GM23338 (cell line): ENCODE results near the gene DARS2. TPM values are rescaled to one million over a fixed set of nuclear protein-coding genes. Genes with fewer than 3 reads are reported as not detected.

ENCODE experiments used
- ATAC-seq: fragments of 200-7000 bp; cut with Tn5 transposase; 3 replicates; pipeline ENCODE4 v1.9.1; 2020
- DNase-seq: peaks from one replicate; pipeline ENCODE4 v3.0.0-alpha.2; 2015; ENCODE audit warnings: low spot score
- H2AFZ ChIP-seq: fragments of 200-600 bp; sonication (generic); 2 replicates; pipeline ENCODE4 v1.8.0; 2016; ENCODE audit warnings: antibody characterized with exemption, mild to moderate bottlenecking, moderate library complexity
- H3F3A ChIP-seq: fragments of 200-600 bp; sonication (generic); replicated peaks from 2 replicates; pipeline ENCODE4 v1.8.0; 2017; ENCODE audit warnings: antibody characterized with exemption, mixed run types, low read depth
- H3K27ac ChIP-seq: fragments of 200-600 bp; sonication (generic); 2 replicates; pipeline ENCODE4 v1.6.1; 2016; ENCODE audit warnings: low read depth
- H3K27me3 ChIP-seq: fragments of 200-600 bp; sonication (generic); 2 replicates; pipeline ENCODE4 v1.8.0; 2016; ENCODE audit warnings: mild to moderate bottlenecking, mixed run types, moderate library complexity; ENCODE audit not compliant: insufficient read depth
- H3K36me3 ChIP-seq: fragments of 200-600 bp; sonication (generic); 2 replicates; pipeline ENCODE4 v1.8.0; 2016; ENCODE audit warnings: mild to moderate bottlenecking; ENCODE audit not compliant: insufficient read depth
- H3K4me1 ChIP-seq: fragments of 200-600 bp; sonication (generic); 2 replicates; pipeline ENCODE4 v1.8.0; 2016; ENCODE audit warnings: mild to moderate bottlenecking, moderate library complexity; ENCODE audit not compliant: insufficient read depth
- H3K4me2 ChIP-seq: fragments of 200-600 bp; sonication (generic); 2 replicates; pipeline ENCODE4 v1.7.1; 2017; ENCODE audit warnings: mixed run types
- H3K4me3 ChIP-seq: fragments of 200-600 bp; sonication (generic); 2 replicates; pipeline ENCODE4 v1.6.1; 2016; ENCODE audit warnings: mixed run types
- H3K79me2 ChIP-seq: fragments of 200-600 bp; sonication (generic); replicated peaks from 2 replicates; pipeline ENCODE4 v1.8.0; 2017; ENCODE audit warnings: mild to moderate bottlenecking; ENCODE audit not compliant: insufficient read depth
- H3K9me2 ChIP-seq: fragments of 200-600 bp; sonication (generic); 2 replicates; pipeline ENCODE4 v1.8.0; 2017; ENCODE audit not compliant: insufficient read depth
- H4K20me1 ChIP-seq: fragments of 200-600 bp; sonication (generic); replicated peaks from 2 replicates; pipeline ENCODE4 v1.8.0; 2017; ENCODE audit warnings: mild to moderate bottlenecking; ENCODE audit not compliant: insufficient read depth
- H3K27ac Mint-ChIP-seq: 2 replicates; pipeline ENCODE4 v1.8.0; 2020; ENCODE audit warnings: inconsistent platforms, mild to moderate bottlenecking, moderate library complexity, mixed read lengths
- H3K27me3 Mint-ChIP-seq: 3 replicates; pipeline ENCODE4 v1.8.0; 2022; ENCODE audit warnings: low read depth, mild to moderate bottlenecking, moderate library complexity, mixed read lengths, inconsistent platforms; ENCODE audit not compliant: insufficient read depth, poor library complexity
- H3K36me3 Mint-ChIP-seq: 3 replicates; pipeline ENCODE4 v1.8.0; 2021; ENCODE audit warnings: low read depth, mild to moderate bottlenecking, inconsistent platforms, moderate library complexity, mixed read lengths
- H3K4me1 Mint-ChIP-seq: 3 replicates; pipeline ENCODE4 v1.8.0; 2020; ENCODE audit warnings: mild to moderate bottlenecking, inconsistent platforms, mixed read lengths
- H3K4me3 Mint-ChIP-seq: 3 replicates; pipeline ENCODE4 v1.8.0; 2021; ENCODE audit warnings: moderate library complexity, mild to moderate bottlenecking, inconsistent platforms, mixed read lengths
- H3K9me3 Mint-ChIP-seq: 3 replicates; pipeline ENCODE4 v1.8.0; 2020; ENCODE audit warnings: moderate library complexity, mild to moderate bottlenecking, inconsistent platforms, mixed read lengths
- CREB1 ChIP-seq: fragments of 250-450 bp; sonication (Bioruptor Pico); IDR thresholded peaks from 2 replicates; pipeline ENCODE4 v1.5.0; 2020; ENCODE audit warnings: low read depth, mild to moderate bottlenecking, moderate library complexity
- EZH2 ChIP-seq: fragments of 200-600 bp; sonication (generic); IDR thresholded peaks from one replicate; pipeline ENCODE4 v1.8.0; 2017; ENCODE audit warnings: antibody characterized with exemption, mild to moderate bottlenecking, low read depth; ENCODE audit not compliant: unreplicated experiment
- EZH2phosphoT487 ChIP-seq: fragments of 200-600 bp; sonication (generic); IDR thresholded peaks from one replicate; pipeline ENCODE4 v1.8.1; 2018; ENCODE audit warnings: antibody characterized with exemption; ENCODE audit not compliant: unreplicated experiment
- JUNB ChIP-seq: IDR thresholded peaks from one replicate; pipeline ENCODE4 v1.6.1; 2016; ENCODE audit warnings: antibody characterized with exemption; ENCODE audit not compliant: unreplicated experiment
- NANOG ChIP-seq: IDR thresholded peaks from 2 replicates; pipeline ENCODE4 v1.6.1; 2016; ENCODE audit warnings: antibody characterized with exemption, borderline replicate concordance
- POLR2AphosphoS5 ChIP-seq: IDR thresholded peaks from 2 replicates; pipeline ENCODE4 v1.6.1; 2016; ENCODE audit warnings: antibody characterized with exemption, low read depth
- STAT1 ChIP-seq: IDR thresholded peaks from one replicate; pipeline ENCODE4 v1.6.1; 2016; ENCODE audit warnings: antibody characterized with exemption; ENCODE audit not compliant: unreplicated experiment
- ZNF114 ChIP-seq: fragments of 250-450 bp; sonication (Bioruptor Pico); IDR thresholded peaks from 2 replicates; pipeline ENCODE4 v1.5.0; 2020; ENCODE audit warnings: mild to moderate bottlenecking, moderate library complexity
- ZNF331 ChIP-seq: fragments of 250-450 bp; sonication (Bioruptor Pico); IDR thresholded peaks from 2 replicates; pipeline ENCODE4 v1.5.0; 2020; ENCODE audit warnings: low read depth, mild to moderate bottlenecking, moderate library complexity
- polyA plus RNA-seq: library from polyadenylated mRNA; unstranded; fragments of >200 nt; fragmentation: Nextera tagmentation; extraction: Ambion mirVana; gene quantifications from 2 replicates; pipeline ENCODE4 v1.2.1, GENCODE V29; 2016
- total RNA-seq: library from RNA; depleted of rRNA; stranded (reverse); fragments of >200 nt; shearing (Covaris generic); gene quantifications from 2 replicates; pipeline ENCODE4 v1.2.3, GENCODE V29; 2014
- TF ChIP-seq, protein P1 (sequence below): IDR thresholded peaks from one replicate; pipeline ENCODE4 v1.6.1; 2018; ENCODE audit warnings: antibody characterized with exemption; ENCODE audit not compliant: unreplicated experiment
- TF ChIP-seq, protein P2 (sequence below): IDR thresholded peaks from 2 replicates; pipeline ENCODE4 v1.6.1; 2016; ENCODE audit warnings: antibody characterized with exemption
- TF ChIP-seq, protein P3 (sequence below), 2 experiments: fragments of 200-600 bp in 1 of 2; sonication (generic) in 1 of 2; conservative IDR thresholded peaks; 2 replicates each; pipeline versions ENCODE4 v1.5.1 to v1.6.1; 2016 to 2017; ENCODE audit warnings: antibody characterized with exemption in 2 of 2, low read depth in 2 of 2, mild to moderate bottlenecking in 2 of 2, moderate library complexity in 1 of 2
- TF ChIP-seq, protein P4 (sequence below): fragments of 250-450 bp; sonication (Bioruptor Pico); IDR thresholded peaks from 2 replicates; pipeline ENCODE4 v1.5.0; 2020; ENCODE audit warnings: mild to moderate bottlenecking, moderate library complexity

The DARS2 gene
- total and polyA plus RNA-seq, 2 experiments from 2014 or later = 18.1 to 41.1 TPM

DNA sequence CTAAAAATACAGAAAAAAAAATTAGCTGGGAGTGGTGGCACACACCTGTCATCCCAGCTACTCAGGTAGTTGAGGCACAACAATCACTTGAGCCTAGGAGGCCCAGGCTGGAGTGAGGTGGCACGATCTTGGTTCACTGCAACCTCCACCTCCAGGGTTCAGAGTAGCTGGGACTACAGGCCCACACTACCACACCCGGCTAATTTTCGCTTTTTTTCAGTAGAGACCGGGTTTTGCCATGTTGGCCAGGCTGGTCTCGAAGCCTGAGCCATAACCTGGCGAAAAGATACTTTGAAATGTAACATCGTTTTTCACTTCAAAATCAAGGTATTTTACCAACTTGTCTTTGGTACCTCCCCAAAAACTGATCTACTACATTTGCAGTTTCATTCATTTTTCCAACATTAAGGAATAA, 37.3 kb downstream of the DARS2 start:
- peaks cover 16% of the 10 kb centered on the region for H4K20me1 ChIP-seq
- H3K36me3 Mint-ChIP-seq = peaks cover 76% of the 10 kb centered on the region

More for the DNA sequence above, 37.3 kb downstream of the DARS2 start:
- Histone ChIP-seq H3K27me3 (no peaks in the 10 kb centered on the region), H3K79me2 (peaks cover 23% of the 10 kb centered on the region), H2AFZ (no peak overlapping the region), H3K27ac (peak overlapping the region; percentile 96), H3K4me1 (peaks cover 24% of the 10 kb centered on the region), H3F3A (peaks cover 54% of the 10 kb centered on the region), H3K36me3 (peaks cover 40% of the 10 kb centered on the region), H3K9me2 (no peaks in the 10 kb centered on the region), H3K4me3 (no peak overlapping the region), H3K4me2 (no peak overlapping the region)
- DNase-seq = peak; percentile 36
- H3K4me1 Mint-ChIP-seq = peaks cover 22% of the 10 kb centered on the region
- peaks cover 7% of the 10 kb centered on the region; the same call in 2 of the 3 replicates for H3K9me3 Mint-ChIP-seq
- H3K4me3 Mint-ChIP-seq = peak overlapping the region; percentile 20; the same call in 1 of the 3 replicates
- peaks cover 48% of the 10 kb centered on the region for H3K27me3 Mint-ChIP-seq
- H3K27ac Mint-ChIP-seq = peak overlapping the region; percentile 89
- peak; percentile 43 for ATAC-seq
- no peak for TF ChIP-seq ZNF114 (CRISPR knock-in tag)
- TF ChIP-seq POLR2AphosphoS5 = no peak
- TF ChIP-seq NANOG = no peak
- TF ChIP-seq ZNF331 (CRISPR knock-in tag) = no peak
- TF ChIP-seq EZH2phosphoT487 = no peak
- TF ChIP-seq, protein P1, sequence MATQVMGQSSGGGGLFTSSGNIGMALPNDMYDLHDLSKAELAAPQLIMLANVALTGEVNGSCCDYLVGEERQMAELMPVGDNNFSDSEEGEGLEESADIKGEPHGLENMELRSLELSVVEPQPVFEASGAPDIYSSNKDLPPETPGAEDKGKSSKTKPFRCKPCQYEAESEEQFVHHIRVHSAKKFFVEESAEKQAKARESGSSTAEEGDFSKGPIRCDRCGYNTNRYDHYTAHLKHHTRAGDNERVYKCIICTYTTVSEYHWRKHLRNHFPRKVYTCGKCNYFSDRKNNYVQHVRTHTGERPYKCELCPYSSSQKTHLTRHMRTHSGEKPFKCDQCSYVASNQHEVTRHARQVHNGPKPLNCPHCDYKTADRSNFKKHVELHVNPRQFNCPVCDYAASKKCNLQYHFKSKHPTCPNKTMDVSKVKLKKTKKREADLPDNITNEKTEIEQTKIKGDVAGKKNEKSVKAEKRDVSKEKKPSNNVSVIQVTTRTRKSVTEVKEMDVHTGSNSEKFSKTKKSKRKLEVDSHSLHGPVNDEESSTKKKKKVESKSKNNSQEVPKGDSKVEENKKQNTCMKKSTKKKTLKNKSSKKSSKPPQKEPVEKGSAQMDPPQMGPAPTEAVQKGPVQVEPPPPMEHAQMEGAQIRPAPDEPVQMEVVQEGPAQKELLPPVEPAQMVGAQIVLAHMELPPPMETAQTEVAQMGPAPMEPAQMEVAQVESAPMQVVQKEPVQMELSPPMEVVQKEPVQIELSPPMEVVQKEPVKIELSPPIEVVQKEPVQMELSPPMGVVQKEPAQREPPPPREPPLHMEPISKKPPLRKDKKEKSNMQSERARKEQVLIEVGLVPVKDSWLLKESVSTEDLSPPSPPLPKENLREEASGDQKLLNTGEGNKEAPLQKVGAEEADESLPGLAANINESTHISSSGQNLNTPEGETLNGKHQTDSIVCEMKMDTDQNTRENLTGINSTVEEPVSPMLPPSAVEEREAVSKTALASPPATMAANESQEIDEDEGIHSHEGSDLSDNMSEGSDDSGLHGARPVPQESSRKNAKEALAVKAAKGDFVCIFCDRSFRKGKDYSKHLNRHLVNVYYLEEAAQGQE = no peak
- no peak for TF ChIP-seq STAT1
- TF ChIP-seq, protein P2, sequence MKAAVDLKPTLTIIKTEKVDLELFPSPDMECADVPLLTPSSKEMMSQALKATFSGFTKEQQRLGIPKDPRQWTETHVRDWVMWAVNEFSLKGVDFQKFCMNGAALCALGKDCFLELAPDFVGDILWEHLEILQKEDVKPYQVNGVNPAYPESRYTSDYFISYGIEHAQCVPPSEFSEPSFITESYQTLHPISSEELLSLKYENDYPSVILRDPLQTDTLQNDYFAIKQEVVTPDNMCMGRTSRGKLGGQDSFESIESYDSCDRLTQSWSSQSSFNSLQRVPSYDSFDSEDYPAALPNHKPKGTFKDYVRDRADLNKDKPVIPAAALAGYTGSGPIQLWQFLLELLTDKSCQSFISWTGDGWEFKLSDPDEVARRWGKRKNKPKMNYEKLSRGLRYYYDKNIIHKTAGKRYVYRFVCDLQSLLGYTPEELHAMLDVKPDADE = no peak
- TF ChIP-seq, protein P3, sequence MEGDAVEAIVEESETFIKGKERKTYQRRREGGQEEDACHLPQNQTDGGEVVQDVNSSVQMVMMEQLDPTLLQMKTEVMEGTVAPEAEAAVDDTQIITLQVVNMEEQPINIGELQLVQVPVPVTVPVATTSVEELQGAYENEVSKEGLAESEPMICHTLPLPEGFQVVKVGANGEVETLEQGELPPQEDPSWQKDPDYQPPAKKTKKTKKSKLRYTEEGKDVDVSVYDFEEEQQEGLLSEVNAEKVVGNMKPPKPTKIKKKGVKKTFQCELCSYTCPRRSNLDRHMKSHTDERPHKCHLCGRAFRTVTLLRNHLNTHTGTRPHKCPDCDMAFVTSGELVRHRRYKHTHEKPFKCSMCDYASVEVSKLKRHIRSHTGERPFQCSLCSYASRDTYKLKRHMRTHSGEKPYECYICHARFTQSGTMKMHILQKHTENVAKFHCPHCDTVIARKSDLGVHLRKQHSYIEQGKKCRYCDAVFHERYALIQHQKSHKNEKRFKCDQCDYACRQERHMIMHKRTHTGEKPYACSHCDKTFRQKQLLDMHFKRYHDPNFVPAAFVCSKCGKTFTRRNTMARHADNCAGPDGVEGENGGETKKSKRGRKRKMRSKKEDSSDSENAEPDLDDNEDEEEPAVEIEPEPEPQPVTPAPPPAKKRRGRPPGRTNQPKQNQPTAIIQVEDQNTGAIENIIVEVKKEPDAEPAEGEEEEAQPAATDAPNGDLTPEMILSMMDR (conservative IDR thresholded peaks at IDR 0.05; ENCODE audit: low read depth in 2 of 2) = no peak
- TF ChIP-seq CREB1 (CRISPR knock-in tag) = no peak
- TF ChIP-seq EZH2 = no peak
- TF ChIP-seq, protein P4, sequence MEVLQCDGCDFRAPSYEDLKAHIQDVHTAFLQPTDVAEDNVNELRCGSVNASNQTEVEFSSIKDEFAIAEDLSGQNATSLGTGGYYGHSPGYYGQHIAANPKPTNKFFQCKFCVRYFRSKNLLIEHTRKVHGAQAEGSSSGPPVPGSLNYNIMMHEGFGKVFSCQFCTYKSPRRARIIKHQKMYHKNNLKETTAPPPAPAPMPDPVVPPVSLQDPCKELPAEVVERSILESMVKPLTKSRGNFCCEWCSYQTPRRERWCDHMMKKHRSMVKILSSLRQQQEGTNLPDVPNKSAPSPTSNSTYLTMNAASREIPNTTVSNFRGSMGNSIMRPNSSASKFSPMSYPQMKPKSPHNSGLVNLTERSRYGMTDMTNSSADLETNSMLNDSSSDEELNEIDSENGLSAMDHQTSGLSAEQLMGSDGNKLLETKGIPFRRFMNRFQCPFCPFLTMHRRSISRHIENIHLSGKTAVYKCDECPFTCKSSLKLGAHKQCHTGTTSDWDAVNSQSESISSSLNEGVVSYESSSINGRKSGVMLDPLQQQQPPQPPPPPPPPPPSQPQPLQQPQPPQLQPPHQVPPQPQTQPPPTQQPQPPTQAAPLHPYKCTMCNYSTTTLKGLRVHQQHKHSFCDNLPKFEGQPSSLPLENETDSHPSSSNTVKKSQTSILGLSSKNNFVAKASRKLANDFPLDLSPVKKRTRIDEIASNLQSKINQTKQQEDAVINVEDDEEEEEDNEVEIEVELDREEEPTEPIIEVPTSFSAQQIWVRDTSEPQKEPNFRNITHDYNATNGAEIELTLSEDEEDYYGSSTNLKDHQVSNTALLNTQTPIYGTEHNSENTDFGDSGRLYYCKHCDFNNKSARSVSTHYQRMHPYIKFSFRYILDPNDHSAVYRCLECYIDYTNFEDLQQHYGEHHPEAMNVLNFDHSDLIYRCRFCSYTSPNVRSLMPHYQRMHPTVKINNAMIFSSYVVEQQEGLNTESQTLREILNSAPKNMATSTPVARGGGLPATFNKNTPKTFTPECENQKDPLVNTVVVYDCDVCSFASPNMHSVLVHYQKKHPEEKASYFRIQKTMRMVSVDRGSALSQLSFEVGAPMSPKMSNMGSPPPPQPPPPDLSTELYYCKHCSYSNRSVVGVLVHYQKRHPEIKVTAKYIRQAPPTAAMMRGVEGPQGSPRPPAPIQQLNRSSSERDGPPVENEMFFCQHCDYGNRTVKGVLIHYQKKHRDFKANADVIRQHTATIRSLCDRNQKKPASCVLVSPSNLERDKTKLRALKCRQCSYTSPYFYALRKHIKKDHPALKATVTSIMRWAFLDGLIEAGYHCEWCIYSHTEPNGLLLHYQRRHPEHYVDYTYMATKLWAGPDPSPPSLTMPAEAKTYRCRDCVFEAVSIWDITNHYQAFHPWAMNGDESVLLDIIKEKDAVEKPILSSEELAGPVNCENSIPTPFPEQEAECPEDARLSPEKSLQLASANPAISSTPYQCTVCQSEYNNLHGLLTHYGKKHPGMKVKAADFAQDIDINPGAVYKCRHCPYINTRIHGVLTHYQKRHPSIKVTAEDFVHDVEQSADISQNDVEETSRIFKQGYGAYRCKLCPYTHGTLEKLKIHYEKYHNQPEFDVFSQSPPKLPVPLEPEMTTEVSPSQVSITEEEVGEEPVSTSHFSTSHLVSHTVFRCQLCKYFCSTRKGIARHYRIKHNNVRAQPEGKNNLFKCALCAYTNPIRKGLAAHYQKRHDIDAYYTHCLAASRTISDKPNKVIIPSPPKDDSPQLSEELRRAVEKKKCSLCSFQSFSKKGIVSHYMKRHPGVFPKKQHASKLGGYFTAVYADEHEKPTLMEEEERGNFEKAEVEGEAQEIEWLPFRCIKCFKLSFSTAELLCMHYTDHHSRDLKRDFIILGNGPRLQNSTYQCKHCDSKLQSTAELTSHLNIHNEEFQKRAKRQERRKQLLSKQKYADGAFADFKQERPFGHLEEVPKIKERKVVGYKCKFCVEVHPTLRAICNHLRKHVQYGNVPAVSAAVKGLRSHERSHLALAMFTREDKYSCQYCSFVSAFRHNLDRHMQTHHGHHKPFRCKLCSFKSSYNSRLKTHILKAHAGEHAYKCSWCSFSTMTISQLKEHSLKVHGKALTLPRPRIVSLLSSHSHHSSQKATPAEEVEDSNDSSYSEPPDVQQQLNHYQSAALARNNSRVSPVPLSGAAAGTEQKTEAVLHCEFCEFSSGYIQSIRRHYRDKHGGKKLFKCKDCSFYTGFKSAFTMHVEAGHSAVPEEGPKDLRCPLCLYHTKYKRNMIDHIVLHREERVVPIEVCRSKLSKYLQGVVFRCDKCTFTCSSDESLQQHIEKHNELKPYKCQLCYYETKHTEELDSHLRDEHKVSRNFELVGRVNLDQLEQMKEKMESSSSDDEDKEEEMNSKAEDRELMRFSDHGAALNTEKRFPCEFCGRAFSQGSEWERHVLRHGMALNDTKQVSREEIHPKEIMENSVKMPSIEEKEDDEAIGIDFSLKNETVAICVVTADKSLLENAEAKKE (CRISPR knock-in tag) = no peak
- TF ChIP-seq JUNB = no peak
